ENCODE measurements around the gene IQCN.

IQCN gene, protein sequence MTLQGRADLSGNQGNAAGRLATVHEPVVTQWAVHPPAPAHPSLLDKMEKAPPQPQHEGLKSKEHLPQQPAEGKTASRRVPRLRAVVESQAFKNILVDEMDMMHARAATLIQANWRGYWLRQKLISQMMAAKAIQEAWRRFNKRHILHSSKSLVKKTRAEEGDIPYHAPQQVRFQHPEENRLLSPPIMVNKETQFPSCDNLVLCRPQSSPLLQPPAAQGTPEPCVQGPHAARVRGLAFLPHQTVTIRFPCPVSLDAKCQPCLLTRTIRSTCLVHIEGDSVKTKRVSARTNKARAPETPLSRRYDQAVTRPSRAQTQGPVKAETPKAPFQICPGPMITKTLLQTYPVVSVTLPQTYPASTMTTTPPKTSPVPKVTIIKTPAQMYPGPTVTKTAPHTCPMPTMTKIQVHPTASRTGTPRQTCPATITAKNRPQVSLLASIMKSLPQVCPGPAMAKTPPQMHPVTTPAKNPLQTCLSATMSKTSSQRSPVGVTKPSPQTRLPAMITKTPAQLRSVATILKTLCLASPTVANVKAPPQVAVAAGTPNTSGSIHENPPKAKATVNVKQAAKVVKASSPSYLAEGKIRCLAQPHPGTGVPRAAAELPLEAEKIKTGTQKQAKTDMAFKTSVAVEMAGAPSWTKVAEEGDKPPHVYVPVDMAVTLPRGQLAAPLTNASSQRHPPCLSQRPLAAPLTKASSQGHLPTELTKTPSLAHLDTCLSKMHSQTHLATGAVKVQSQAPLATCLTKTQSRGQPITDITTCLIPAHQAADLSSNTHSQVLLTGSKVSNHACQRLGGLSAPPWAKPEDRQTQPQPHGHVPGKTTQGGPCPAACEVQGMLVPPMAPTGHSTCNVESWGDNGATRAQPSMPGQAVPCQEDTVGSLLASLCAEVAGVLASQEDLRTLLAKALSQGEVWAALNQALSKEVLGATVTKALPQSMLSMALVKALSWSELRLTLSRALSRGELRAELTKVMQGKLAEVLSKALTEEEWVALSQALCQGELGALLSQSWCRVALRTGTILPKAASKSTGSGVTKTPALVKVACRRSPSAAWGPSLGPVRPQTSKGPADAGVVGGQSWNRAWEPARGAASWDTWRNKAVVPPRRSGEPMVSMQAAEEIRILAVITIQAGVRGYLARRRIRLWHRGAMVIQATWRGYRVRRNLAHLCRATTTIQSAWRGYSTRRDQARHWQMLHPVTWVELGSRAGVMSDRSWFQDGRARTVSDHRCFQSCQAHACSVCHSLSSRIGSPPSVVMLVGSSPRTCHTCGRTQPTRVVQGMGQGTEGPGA (N-terminal part only)

DNA sequence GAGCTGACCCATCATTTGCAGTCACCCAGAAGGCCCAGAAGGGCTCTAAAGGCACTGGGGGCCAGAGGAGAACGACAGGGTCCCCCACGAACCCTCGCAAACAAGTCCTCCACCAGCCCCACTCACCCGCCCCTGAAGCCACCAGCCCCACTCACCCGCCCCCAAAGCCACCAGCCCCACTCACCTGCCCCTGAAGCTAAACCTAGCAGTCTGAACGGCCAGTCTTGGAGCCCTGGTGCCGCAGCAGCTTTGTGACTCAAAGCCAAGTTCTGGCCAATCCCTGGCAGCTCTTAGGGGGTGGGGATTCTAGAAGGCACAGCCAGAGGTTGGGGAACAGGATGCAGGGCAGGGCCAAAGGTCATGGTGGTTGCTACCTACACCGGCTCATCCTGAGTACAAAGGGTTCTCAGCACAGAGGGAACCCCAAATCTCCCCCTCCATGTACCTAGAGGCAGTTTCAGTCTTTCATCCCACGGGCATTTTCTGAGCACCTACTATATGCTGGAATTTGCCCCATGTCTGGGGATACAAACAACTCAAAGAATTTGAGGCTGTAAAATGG, at the start of gene IQCN:
TSS of gene IQCN (minus strand) at position 234 of the 562 bp plus-strand sequence. CDS start 4,974 bp downstream, outside the sequence.
- TF ChIP-seq, protein P1, sequence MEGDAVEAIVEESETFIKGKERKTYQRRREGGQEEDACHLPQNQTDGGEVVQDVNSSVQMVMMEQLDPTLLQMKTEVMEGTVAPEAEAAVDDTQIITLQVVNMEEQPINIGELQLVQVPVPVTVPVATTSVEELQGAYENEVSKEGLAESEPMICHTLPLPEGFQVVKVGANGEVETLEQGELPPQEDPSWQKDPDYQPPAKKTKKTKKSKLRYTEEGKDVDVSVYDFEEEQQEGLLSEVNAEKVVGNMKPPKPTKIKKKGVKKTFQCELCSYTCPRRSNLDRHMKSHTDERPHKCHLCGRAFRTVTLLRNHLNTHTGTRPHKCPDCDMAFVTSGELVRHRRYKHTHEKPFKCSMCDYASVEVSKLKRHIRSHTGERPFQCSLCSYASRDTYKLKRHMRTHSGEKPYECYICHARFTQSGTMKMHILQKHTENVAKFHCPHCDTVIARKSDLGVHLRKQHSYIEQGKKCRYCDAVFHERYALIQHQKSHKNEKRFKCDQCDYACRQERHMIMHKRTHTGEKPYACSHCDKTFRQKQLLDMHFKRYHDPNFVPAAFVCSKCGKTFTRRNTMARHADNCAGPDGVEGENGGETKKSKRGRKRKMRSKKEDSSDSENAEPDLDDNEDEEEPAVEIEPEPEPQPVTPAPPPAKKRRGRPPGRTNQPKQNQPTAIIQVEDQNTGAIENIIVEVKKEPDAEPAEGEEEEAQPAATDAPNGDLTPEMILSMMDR (IDR thresholded peaks at IDR 0.05; ENCODE audit: low read depth, low read length), result no peak
- H3K4me3 ChIP-seq (ENCODE audit: low read depth, low read length), result no peak within 1 kb of the TSS

DNA sequence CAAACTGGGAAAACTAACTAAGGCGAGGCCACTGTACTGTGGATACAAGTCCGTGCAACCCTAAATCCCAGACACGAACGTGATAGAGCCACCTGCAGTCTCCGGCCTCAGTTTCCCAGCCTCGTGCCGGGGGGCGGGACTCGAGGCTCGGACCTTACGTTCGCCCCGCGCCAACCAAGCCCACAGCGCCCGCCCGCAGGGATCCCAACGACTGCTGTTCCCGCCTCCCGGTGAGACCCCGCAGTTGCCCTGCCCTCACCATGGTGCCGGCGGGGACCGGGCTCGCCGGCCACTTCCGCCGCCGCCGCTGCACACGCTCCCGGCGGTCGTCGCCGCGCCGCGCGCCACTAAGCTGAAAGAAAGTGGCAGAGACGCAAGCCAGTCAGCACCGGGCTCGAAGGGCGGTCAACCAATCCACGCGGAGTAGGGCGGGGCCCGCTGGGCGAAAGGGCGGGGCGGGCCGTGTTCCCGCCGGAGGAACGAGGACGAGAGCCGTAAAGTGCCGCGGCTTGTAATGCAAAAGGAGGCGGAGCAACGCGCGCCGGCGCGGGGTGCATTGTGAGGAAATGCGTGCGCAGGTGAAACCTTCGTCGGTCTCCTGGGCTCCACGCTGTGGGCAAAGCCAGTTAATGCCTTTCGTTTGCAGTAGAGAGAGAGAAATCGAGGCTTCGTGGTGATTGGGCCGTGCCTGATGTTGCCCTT, 48.7 kb upstream of the IQCN start, which contains the start of gene LSM4:
TSS of gene LSM4 (minus strand) at position 318 of the 702 bp plus-strand sequence. CDS start at position 262, 56 bp downstream.
- H3K4me3 ChIP-seq (ENCODE audit: low read depth, low read length), result peak within 1 kb of the TSS; percentile 83
- TF ChIP-seq, protein P1 (IDR thresholded peaks at IDR 0.05; ENCODE audit: low read depth, low read length), result no peak

DNA sequence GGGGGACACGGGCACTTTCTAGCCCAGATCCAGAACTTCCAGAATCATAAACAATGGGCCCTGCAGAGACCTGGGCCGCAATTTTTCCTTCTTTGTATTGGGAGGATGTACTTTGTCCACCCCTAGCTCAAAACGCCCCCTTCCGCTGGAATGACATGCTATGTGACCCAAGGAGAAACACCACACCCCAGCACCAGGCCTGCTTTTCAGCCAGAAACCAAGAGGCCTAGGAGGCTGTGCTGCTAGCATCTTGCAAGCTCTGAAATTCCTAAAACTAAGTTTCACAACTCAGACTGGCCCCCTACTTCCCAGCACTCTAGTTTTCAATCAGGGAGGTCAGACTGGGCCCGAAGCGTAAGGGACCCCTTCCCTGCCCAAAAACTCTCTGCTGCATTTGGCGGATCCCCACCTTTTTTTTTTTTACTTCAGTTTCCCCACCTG, 48.1 kb upstream of the IQCN start:
- TF ChIP-seq, protein P1 (IDR thresholded peaks at IDR 0.05; ENCODE audit: low read depth, low read length), result no peak

DNA sequence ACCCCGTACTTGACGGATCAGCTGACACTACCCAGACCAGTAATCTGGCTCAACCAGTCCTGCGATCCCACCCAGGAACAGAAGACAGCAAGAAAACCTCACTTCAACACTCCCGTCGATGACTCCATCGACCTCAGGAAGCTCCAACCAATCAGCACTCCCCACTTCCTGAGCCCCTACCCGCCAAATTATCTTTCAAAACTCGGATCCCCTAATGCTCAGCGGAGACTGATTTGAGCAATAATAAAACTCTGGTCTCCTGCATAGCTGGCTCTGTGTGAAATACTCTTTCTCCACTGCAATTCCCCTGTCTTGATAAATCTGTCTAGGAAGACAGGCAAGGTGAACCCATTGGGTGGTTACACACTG, 47.5 kb upstream of the IQCN start:
- TF ChIP-seq, protein P1 (IDR thresholded peaks at IDR 0.05; ENCODE audit: low read depth, low read length), result no peak
- peak overlapping the region; percentile 83 for H3K4me3 ChIP-seq (ENCODE audit: low read depth, low read length)

More for the DNA sequence above, 48.1 kb upstream of the IQCN start:
- peak overlapping the region; percentile 83 for H3K4me3 ChIP-seq (ENCODE audit: low read depth, low read length)

DNA sequence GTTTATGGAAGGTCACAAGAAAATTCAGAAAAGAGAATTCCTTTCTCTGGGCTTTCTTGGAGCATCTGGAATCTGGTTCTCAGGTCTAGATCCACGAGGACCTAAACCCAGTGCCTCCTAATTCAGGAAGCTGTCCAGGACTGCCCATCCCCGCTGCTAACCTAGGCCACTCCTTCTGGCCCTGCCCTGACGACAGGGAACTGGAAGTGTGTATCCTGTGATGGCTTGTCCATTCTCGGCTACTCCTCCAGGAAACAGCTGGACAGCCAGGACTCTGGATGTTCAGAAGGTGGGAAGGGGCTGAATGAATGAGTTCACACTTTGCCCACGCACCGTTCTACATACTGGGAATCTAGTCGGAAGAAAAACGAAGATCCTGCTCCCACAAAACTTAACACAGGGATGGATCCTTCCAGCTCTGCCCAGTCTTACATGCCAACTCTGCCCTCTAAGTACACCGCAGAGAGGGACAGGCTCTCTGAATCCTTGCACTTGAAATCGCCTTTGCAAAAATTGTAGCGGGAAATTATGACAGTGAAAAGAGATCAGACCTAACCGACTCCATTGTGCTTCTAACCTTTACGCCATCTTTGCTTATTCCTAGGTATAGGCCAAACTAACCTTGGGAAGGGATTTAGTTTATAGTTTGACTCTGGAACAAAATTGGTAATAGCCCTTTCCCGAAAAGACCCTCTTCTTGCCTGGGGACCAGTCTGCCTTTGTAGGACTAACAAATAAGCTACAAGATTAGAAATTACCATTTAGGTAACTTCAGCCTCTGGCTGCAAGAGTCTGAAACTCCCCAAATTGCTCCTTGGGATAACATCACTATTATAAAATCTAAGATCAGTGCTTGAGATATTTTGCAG, 46.8 kb upstream of the IQCN start:
- H3K4me3 ChIP-seq (ENCODE audit: low read depth, low read length), result no peak overlapping the region
- TF ChIP-seq, protein P1 (IDR thresholded peaks at IDR 0.05; ENCODE audit: low read depth, low read length), result no peak
